Measurements from ENCODE around the gene TBC1D3H.
"Not testable (repeated sequence)": the region's sequence is repeated elsewhere in the genome, so short reads cannot be mapped to it uniquely, and the experiment has no call there.

Gene TBC1D3H

DNA sequence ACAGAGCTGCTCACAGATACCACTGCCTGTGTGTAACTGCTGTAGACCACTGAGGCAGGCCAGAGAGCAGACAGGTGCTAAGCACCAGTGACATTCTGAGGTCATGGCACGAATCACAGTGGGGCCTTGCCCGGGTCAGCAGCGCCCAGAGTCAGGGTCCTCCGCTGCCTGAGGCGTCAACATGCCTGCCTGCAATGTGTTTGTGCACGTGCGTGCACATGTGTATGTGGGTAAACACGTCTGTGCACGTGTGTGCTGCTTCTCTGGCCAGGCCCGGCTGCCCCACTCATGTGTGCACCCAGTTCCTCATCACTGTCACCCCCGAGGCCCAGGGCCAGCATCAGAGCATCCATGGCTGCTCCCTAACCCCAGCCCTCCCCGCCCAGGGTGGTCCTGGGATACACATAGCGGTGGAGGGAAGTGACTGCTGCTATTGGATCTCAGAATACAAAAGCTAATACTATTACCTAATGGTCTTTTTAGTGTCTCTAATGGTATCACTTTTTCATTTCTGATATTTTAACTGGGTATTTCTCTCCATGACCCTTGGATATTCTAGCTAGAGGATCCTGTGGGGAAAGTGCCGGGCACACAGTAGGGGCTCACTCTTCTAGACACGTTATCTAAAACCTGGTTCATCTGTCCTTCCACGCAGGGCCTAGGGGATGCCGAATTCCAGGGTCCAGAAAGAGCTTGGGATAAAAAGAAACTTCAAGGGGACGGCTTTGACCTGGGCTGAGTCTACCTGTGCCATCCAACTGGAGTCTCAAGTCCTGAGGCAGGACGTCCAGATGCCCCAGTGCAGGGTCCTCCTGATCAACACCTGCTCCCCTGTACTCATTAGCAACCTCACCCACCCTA, at the start of gene TBC1D3H:
Gene TBC1D3H, minus strand, starts transcription at position 51 of the 861 bp plus-strand sequence. CDS start 1,540 bp downstream, outside the sequence.
- DNase-seq, result not testable (repeated sequence)

DNA sequence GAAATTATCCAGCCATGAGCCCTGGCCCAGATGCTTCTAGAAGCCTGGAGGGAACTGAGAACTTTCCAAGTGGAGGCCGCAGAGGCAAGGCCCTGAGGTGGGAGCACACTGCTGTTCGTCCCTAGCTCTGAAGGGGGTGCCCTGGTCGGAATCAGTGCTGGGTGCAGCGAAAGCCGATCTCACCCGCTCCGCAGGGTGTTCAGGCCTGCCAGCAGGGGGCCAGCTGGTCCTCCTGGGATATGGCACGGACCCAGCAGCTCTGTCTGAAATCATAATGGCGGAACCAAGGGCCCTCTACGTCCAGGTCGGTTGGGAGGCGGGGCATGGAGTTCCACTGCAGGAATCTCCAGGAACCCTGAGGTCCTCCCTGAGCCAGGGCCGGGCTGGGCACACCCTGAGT, 40.7 kb upstream of the TBC1D3H start:
- DNase-seq, result not testable (repeated sequence)

DNA sequence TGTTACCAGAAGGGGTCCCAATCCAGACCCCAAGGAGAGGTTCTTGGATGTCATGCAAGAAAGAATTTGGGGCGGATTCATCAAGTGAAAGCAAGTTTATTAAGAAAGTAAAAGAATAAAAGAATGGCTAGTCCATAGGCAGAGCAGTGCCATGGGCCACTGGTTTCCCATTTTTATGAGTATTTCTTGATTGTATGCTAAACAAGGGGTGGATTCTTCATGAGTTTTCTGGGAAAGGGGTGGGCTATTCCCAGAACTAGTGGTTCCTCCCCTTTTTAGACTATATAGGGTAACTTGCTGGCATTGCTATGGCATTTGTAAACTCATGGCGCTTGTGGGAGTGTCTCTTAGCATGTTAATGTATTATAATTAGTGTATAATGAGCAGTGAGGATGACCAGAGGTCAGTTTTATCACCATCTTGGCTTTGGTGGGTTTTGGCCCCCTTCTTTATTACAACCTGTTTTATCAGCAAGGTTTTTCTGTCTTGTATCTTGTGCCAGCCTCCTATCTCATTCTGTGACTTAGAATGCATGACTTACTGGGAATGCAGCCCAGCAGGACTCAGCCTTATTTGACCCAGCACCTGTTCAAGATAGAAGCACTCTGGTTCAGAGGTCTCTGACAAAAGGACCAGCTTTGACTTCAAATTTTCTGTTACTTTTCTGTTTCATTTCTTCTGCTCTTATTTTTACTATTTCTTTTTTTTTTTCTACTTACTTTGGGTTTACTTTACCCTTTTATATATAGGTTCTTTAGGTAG, 27.1 kb upstream of the TBC1D3H start:
- DNase-seq, result not testable (repeated sequence)

DNA sequence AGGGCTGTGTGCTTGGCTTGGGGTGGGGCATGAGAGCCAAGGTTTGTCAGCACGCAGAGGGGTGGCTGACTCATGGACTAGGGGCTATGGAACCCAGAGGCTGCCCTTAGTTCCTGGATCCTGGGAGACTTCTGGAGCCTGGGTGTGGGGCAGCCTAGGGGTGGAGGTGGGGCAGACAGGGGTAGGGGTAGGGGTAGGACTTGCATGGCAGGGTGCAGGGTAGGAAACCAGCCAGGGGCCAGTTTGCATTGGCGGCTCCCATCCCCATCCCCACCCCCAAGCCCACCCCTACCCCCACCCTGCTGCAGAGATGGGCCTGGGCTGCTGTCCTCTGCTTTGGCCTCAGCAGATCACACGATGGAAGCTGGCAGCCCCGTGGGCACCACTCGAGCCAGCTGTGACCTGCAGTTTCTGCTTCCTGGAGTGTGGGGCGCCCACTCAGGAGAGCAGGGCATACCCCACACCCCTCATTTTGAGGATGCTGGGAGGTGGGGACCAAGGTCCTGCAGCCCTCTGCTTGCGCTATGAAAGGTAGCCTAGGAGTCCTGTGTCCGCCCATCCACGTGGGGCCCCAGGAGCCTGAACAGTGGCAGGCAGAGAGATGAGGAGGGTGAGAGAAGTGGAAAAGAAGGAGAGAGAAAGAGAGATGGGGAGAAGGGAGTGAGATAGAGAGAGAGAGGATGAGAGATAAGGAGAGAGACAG, 2.9 kb upstream of the TBC1D3H start:
- not testable (repeated sequence) for DNase-seq

DNA sequence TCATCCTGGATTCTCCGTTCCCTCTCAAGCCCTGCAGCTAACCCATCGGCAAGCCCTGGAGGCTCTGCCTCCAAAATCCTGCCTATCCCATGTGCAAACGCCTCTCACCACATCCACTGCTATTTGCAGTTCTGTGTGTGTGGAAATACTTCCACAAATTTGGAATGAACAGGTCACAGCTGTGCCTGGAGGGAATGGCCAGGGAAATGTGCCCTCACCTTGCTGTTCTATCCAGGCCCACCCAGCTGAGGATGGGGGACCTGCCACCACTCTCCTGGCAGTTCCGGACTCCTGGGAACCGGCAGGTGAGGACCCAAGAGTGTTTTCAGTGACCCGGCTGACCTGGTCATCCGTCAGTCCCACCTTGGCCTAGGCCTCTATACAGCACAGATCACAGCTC, 12.3 kb downstream of the TBC1D3H start:
- not testable (repeated sequence) for DNase-seq

DNA sequence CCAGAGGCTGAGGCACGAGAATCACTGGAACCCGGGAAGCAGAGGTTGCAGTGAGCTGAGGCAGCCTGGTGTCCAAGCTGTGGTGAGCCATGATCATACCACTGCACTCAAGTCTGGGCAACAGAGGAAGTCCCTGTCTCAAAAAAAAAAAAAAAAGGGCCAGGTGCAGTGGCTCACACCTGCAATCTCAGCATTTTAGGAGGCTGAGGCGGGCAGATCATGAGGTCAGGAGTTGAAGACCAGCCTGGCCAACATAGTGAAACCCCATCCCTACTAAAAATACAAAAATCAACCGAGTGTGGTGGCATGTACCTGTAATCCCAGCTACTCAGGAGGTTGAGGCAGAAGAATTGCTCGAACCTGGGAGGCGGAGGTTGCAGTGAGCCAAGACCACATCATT, 25.7 kb downstream of the TBC1D3H start:
- not testable (repeated sequence) for DNase-seq

Data from amniotic stem cell (primary cell).